H9 (cell line): ENCODE data around the gene TUB. TPM values are rescaled to one million over a fixed set of nuclear protein-coding genes. Genes with fewer than 3 reads are reported as not detected.

Experiments used
- DNase-seq: peaks from one replicate; pipeline ENCODE4 v3.0.0-alpha.2; 2017
- H2AFZ ChIP-seq: one replicate; pipeline ENCODE4 v1.6.1; 2013; ENCODE audit warnings: mild to moderate bottlenecking, low read length, control low read depth, moderate library complexity
- H2AK5ac ChIP-seq: 2 replicates; pipeline ENCODE4 v1.6.1; 2013; ENCODE audit warnings: low read length, control low read depth, mixed read lengths; ENCODE audit not compliant: insufficient read length
- H2BK120ac ChIP-seq: one replicate; pipeline ENCODE4 v1.6.1; 2013; ENCODE audit warnings: low read depth, mild to moderate bottlenecking, low read length, control low read depth, inconsistent platforms; ENCODE audit not compliant: poor library complexity, severe bottlenecking
- H2BK12ac ChIP-seq: 2 replicates; pipeline ENCODE4 v1.6.1; 2013; ENCODE audit warnings: low read length, control low read depth, mixed read lengths, low read depth; ENCODE audit not compliant: insufficient read length
- H2BK15ac ChIP-seq: 2 replicates; pipeline ENCODE4 v1.6.1; 2013; ENCODE audit warnings: low read depth, low read length, control low read depth
- H2BK20ac ChIP-seq: one replicate; pipeline ENCODE4 v1.6.1; 2013; ENCODE audit warnings: low read depth, mild to moderate bottlenecking, low read length, control low read depth, inconsistent platforms; ENCODE audit not compliant: poor library complexity, severe bottlenecking
- H2BK5ac ChIP-seq: 2 replicates; pipeline ENCODE4 v1.6.1; 2013; ENCODE audit warnings: low read length, control low read depth, mixed read lengths; ENCODE audit not compliant: insufficient read length
- H3K14ac ChIP-seq: 2 replicates; pipeline ENCODE4 v1.6.1; 2013; ENCODE audit warnings: low read length, control low read depth; ENCODE audit not compliant: insufficient read depth
- H3K18ac ChIP-seq: 2 replicates; pipeline ENCODE4 v1.6.1; 2013; ENCODE audit warnings: low read depth, mild to moderate bottlenecking, mixed read lengths, low read length, control low read depth; ENCODE audit not compliant: insufficient read length
- H3K23ac ChIP-seq: 2 replicates; pipeline ENCODE4 v1.6.1; 2013; ENCODE audit warnings: low read length, control low read depth, mixed read lengths, low read depth; ENCODE audit not compliant: insufficient read length
- H3K23me2 ChIP-seq: 2 replicates; pipeline ENCODE4 v1.6.1; 2013; ENCODE audit warnings: low read depth, mild to moderate bottlenecking, mixed read lengths, low read length, control low read depth; ENCODE audit not compliant: insufficient read length, poor library complexity, severe bottlenecking
- H3K27ac ChIP-seq: 2 replicates; pipeline ENCODE4 v1.5.1; 2013; ENCODE audit warnings: low read length, control low read depth, mixed read lengths, low read depth; ENCODE audit not compliant: insufficient read length
- H3K27me3 ChIP-seq: 2 replicates; pipeline ENCODE4 v1.6.1; 2013; ENCODE audit warnings: low read length, control low read depth, inconsistent platforms; ENCODE audit not compliant: insufficient read depth
- H3K4ac ChIP-seq: 2 replicates; pipeline ENCODE4 v1.6.1; 2013; ENCODE audit warnings: low read depth, mild to moderate bottlenecking, control low read depth, inconsistent platforms, low read length, moderate library complexity
- H3K4me1 ChIP-seq: 2 replicates; pipeline ENCODE4 v1.6.1; 2013; ENCODE audit warnings: low read length, control low read depth, inconsistent platforms; ENCODE audit not compliant: insufficient read depth
- H3K4me2 ChIP-seq: 2 replicates; pipeline ENCODE4 v1.6.1; 2013; ENCODE audit warnings: low read length, control low read depth, mixed read lengths; ENCODE audit not compliant: insufficient read length, insufficient read depth
- H3K56ac ChIP-seq: 2 replicates; pipeline ENCODE4 v1.6.1; 2013; ENCODE audit warnings: low read depth, mild to moderate bottlenecking, mixed read lengths, low read length, control low read depth; ENCODE audit not compliant: insufficient read length
- H3K79me1 ChIP-seq: 2 replicates; pipeline ENCODE4 v1.6.1; 2013; ENCODE audit warnings: low read depth, mild to moderate bottlenecking, moderate library complexity, low read length, control low read depth, inconsistent platforms; ENCODE audit not compliant: insufficient read depth, poor library complexity, severe bottlenecking
- H3K79me2 ChIP-seq: 2 replicates; pipeline ENCODE4 v1.6.1; 2013; ENCODE audit warnings: low read length, control low read depth, inconsistent platforms; ENCODE audit not compliant: insufficient read depth
- H3K9ac ChIP-seq: 2 replicates; pipeline ENCODE4 v1.6.1; 2013; ENCODE audit warnings: low read length, control low read depth, mixed read lengths; ENCODE audit not compliant: insufficient read length; ENCODE audit errors: extremely low read depth
- H3K9me3 ChIP-seq: one replicate; pipeline ENCODE4 v1.6.1; 2013; ENCODE audit warnings: low read depth, low read length, inconsistent platforms; ENCODE audit not compliant: control insufficient read depth
- H3T11ph ChIP-seq: one replicate; pipeline ENCODE4 v1.6.1; 2013; ENCODE audit warnings: mild to moderate bottlenecking, low read length, control low read depth, inconsistent platforms
- H4K20me1 ChIP-seq: one replicate; pipeline ENCODE4 v1.6.1; 2013; ENCODE audit not compliant: control insufficient read depth, insufficient read length, insufficient read depth
- H4K5ac ChIP-seq: 2 replicates; pipeline ENCODE4 v1.6.1; 2013; ENCODE audit warnings: low read depth, mild to moderate bottlenecking, mixed read lengths, low read length, control low read depth; ENCODE audit not compliant: insufficient read length
- H4K8ac ChIP-seq: replicated peaks from 2 replicates; pipeline ENCODE4 v1.6.1; 2013; ENCODE audit warnings: low read length, control low read depth, mixed read lengths, low read depth; ENCODE audit not compliant: insufficient read length
- H4K91ac ChIP-seq: 2 replicates; pipeline ENCODE4 v1.6.1; 2013; ENCODE audit warnings: low read depth, mild to moderate bottlenecking, moderate library complexity, mixed read lengths, low read length, control low read depth; ENCODE audit not compliant: insufficient read length
- H3K27ac Mint-ChIP-seq, 3 experiments: 2 replicates in 2 of 3; 3 replicates in 1 of 3; pipeline ENCODE4 v1.8.0; 2020 to 2021; ENCODE audit warnings: mixed read lengths in 3 of 3, mild to moderate bottlenecking in 1 of 3, moderate library complexity in 1 of 3
- H3K27me3 Mint-ChIP-seq: 2 replicates; pipeline ENCODE4 v1.8.0; 2021; ENCODE audit warnings: low read depth, mild to moderate bottlenecking, moderate library complexity, mixed read lengths
- H3K36me3 Mint-ChIP-seq, 3 experiments: 2 replicates in 2 of 3; 3 replicates in 1 of 3; pipeline ENCODE4 v1.8.0; 2020 to 2021; ENCODE audit warnings: low read depth in 3 of 3, mixed read lengths in 3 of 3; ENCODE audit not compliant: insufficient read depth in 1 of 3
- H3K4me1 Mint-ChIP-seq, 2 experiments: 2 replicates each; pipeline ENCODE4 v1.8.0; 2020; ENCODE audit warnings: mixed read lengths in 2 of 2
- H3K4me3 Mint-ChIP-seq, 2 experiments: 2 replicates in 1 of 2; 3 replicates in 1 of 2; pipeline ENCODE4 v1.8.0; 2020 to 2021; ENCODE audit warnings: mild to moderate bottlenecking in 2 of 2, mixed read lengths in 2 of 2, moderate library complexity in 1 of 2
- H3K9me3 Mint-ChIP-seq, 2 experiments: 2 replicates in 1 of 2; 3 replicates in 1 of 2; pipeline ENCODE4 v1.8.0; 2020; ENCODE audit warnings: mild to moderate bottlenecking in 2 of 2, mixed read lengths in 2 of 2, moderate library complexity in 1 of 2
- WGBS: extraction: QIAGEN DNeasy Blood & Tissue Kit; methylation state at CpG from one replicate; pipeline ENCODE4 v1.1.7; 2013; ENCODE audit warnings: missing lambda C conversion rate, low lambda C conversion rate, mixed read lengths; ENCODE audit not compliant: insufficient read length; ENCODE audit errors: extremely low coverage; 5-methylcytosine and 5-hydroxymethylcytosine counted together
- total RNA-seq: library from RNA; stranded (reverse); gene quantifications from 2 replicates; pipeline ENCODE4 v1.2.1, GENCODE V29; 2021
- TF ChIP-seq, protein P1 (sequence below): fragments of 200-600 bp; sonication (generic); conservative IDR thresholded peaks from 3 replicates; pipeline ENCODE4 v1.8.0; 2021; ENCODE audit warnings: antibody characterized with exemption, mild to moderate bottlenecking

TUB gene
- total RNA-seq, 1 experiment from 2014 or later = 14.8 TPM

DNA sequence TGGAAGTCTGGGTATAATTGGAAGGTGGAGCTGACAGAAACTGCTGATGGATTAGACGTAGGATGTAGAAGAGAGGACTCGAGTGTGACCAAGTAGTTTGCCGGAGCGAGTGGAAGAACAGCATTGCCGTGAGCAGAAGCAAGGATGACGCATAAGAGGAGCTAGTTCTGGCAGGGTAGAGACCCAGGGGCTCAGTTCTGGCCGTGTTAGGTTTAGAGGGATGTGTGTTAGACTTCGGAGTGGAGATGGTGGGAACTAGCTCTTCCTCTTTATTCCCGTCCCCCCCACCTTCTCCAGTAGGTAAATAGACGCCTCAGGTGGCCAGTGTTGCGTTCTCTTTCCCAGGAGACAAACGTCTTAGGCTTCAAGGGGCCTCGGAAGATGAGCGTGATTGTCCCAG, 19.1 kb downstream of the TUB start:
- Mint-ChIP-seq H3K27me3 (peaks cover 2% of the 10 kb centered on the region; the same call in 1 of the 2 replicates), H3K4me1 (no peaks in the 10 kb centered on the region), H3K4me3 (no peak overlapping the region), H3K9me3 (no peaks in the 10 kb centered on the region), H3K27ac (no peak overlapping the region), H3K36me3 (peaks cover 13 to 46% (median 22%) of the 10 kb centered on the region in 3 experiments; a peak in 5 of 7 replicates)
- H3T11ph ChIP-seq = no peak overlapping the region
- H4K20me1 ChIP-seq = no peaks in the 10 kb centered on the region
- no peaks in the 10 kb centered on the region for H3K23me2 ChIP-seq
- no peak overlapping the region for H3K4me2 ChIP-seq
- H2AFZ ChIP-seq = no peak overlapping the region
- H3K27me3 ChIP-seq = no peaks in the 10 kb centered on the region
- no peak overlapping the region for H3K56ac ChIP-seq
- H3K79me2 ChIP-seq = no peaks in the 10 kb centered on the region
- no peak overlapping the region for H3K9ac ChIP-seq
- no peaks in the 10 kb centered on the region for H3K79me1 ChIP-seq
- WGBS = no CpG with 5 or more reads among the region's 14 CpGs
- no peak overlapping the region for H4K5ac ChIP-seq
- no peak overlapping the region for H3K18ac ChIP-seq
- H3K9me3 ChIP-seq = no peaks in the 10 kb centered on the region
- H2AK5ac ChIP-seq = no peak overlapping the region
- H2BK12ac ChIP-seq = no peak overlapping the region
- no peak overlapping the region for H3K27ac ChIP-seq
- no peak overlapping the region for H2BK15ac ChIP-seq
- H2BK120ac ChIP-seq = no peak overlapping the region
- no peak overlapping the region for H4K8ac ChIP-seq
- no peak overlapping the region for H3K23ac ChIP-seq
- H3K4ac ChIP-seq = no peak overlapping the region
- DNase-seq = no peak
- no peak overlapping the region for H2BK20ac ChIP-seq
- H3K4me1 ChIP-seq = no peaks in the 10 kb centered on the region
- TF ChIP-seq, protein P1, sequence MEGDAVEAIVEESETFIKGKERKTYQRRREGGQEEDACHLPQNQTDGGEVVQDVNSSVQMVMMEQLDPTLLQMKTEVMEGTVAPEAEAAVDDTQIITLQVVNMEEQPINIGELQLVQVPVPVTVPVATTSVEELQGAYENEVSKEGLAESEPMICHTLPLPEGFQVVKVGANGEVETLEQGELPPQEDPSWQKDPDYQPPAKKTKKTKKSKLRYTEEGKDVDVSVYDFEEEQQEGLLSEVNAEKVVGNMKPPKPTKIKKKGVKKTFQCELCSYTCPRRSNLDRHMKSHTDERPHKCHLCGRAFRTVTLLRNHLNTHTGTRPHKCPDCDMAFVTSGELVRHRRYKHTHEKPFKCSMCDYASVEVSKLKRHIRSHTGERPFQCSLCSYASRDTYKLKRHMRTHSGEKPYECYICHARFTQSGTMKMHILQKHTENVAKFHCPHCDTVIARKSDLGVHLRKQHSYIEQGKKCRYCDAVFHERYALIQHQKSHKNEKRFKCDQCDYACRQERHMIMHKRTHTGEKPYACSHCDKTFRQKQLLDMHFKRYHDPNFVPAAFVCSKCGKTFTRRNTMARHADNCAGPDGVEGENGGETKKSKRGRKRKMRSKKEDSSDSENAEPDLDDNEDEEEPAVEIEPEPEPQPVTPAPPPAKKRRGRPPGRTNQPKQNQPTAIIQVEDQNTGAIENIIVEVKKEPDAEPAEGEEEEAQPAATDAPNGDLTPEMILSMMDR = no peak
- H2BK5ac ChIP-seq = no peak overlapping the region
- H4K91ac ChIP-seq = no peak overlapping the region
- no peak overlapping the region for H3K14ac ChIP-seq
